SK-N-SH (cell line): ENCODE measurements around the gene SURF4.

Experiments
- GABPA ChIP-seq: IDR thresholded peaks from 2 replicates; pipeline ENCODE4 v1.4.0; 2012; ENCODE audit warnings: low read depth, mild to moderate bottlenecking
- GATA2 ChIP-seq: sonication (generic); formaldehyde crosslinking; IDR thresholded peaks from 2 replicates; pipeline ENCODE4 v1.5.0; 2020; ENCODE audit warnings: mild to moderate bottlenecking, missing genetic modification reagents
- SMC3 ChIP-seq: IDR thresholded peaks from 2 replicates; pipeline ENCODE4 v1.6.1; 2012; ENCODE audit warnings: low read depth, low read length, improper control_type of control experiment
- TF ChIP-seq, protein P1 (sequence below): fragments of 200-600 bp; sonication (generic); IDR thresholded peaks from 2 replicates; pipeline ENCODE4 v1.6.1; 2017; ENCODE audit warnings: antibody characterized with exemption, mild to moderate bottlenecking, moderate library complexity

DNA sequence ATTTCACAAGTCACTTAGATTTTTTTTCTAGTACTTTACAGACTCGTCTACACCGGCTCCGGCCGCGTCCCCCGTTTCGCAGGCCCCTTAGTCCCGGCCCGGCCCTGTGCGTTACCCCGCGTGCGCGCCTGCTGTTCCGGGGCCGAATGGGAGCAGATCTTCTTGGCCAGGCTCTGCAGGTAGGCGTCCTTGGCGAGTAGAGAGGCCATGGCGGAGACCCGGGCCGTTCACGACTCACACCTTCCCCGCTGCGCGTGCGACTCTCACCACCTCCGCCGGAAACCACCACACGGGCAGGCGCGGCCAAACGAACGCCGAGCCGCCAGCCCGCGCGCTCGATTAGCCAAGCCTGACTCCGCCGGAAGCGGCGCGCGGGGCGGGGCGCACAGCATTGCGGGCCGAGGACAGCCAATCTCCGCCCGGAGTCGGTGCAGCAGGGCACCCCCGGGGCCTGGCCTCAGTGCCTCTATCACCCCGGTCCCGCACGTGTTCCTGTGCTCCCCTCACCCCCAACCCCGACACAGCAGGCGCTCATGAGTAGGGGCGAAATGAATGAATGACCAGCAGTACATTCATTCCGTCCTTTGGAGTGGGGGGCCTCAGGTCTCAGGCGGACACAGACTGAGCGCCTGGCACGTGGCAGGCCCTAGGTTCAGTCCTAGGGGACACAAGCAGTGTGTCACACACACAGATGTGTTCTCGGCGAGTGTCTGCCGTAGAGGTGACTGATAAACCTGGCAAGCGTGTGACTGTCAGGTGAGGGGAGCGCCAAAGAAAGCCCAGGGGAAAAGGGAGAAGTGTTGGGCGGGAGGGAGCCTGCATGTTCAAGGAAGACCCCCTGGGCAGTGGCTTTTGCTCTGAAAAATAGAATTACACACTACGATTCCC, 39.7 kb downstream of the SURF4 start, which contains the start of gene SURF6:
- TF ChIP-seq, protein P1, sequence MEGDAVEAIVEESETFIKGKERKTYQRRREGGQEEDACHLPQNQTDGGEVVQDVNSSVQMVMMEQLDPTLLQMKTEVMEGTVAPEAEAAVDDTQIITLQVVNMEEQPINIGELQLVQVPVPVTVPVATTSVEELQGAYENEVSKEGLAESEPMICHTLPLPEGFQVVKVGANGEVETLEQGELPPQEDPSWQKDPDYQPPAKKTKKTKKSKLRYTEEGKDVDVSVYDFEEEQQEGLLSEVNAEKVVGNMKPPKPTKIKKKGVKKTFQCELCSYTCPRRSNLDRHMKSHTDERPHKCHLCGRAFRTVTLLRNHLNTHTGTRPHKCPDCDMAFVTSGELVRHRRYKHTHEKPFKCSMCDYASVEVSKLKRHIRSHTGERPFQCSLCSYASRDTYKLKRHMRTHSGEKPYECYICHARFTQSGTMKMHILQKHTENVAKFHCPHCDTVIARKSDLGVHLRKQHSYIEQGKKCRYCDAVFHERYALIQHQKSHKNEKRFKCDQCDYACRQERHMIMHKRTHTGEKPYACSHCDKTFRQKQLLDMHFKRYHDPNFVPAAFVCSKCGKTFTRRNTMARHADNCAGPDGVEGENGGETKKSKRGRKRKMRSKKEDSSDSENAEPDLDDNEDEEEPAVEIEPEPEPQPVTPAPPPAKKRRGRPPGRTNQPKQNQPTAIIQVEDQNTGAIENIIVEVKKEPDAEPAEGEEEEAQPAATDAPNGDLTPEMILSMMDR = no peak
- no peak for TF ChIP-seq SMC3
- TF ChIP-seq GABPA = peak; percentile 92
- TF ChIP-seq GATA2 (CRISPR knock-in tag) = no peak
